LHCN-M2 (cell line): Measurements from ENCODE around the gene ARL13B. TPM values are rescaled to one million over a fixed set of nuclear protein-coding genes. Genes with fewer than 3 reads are reported as not detected.

ENCODE experiments used
- DNase-seq: peaks from one replicate; pipeline ENCODE4 v3.0.0-alpha.2; 2012; ENCODE audit warnings: low read depth
- total RNA-seq: library from RNA; depleted of rRNA; stranded (reverse); fragments of >200 nt; gene quantifications from 2 replicates; pipeline ENCODE4 v1.2.3, GENCODE V29; 2014; rRNA removed

The ARL13B gene
- total RNA-seq, 1 experiment from 2014 or later = 13.1 TPM

DNA sequence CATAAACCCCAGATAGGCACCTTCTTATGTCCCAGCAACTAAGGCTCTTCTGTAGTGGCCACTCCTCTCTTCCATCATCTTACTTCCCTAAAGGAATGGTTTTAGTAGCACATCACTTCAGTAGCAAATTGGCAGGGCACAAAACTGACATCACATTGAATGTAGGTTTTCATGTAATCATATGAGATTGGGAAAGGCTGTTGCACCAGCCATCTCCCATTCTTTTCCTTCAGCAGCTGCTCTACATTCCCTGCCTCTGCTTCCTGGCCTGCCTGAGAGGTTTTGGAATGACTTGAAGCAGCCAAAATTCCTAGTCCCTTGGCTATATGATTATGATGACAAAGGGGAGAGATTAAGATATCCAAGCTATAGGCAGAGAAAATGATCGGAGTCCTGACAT lies 119.4 kb downstream of the ARL13B start:
- DNase-seq = no peak

DNA sequence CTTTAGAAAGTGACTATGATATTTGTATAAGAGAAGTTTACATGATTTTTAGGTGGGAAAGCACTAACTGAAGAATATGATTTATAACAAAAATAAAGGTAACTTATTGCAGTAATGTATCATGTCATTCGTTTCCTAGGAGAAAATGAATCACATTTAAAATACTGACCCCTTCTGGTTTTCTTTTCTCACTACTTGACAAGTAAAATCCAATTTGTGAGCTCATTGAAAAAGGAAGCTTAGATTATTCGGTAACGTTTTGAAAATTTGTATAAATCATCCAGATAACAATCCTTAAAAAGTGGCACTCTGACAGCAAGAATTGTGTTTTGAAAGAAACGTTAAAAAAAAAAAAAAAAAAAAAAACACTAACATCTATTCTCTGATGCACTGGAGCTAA lies 121.9 kb downstream of the ARL13B start:
- peak; percentile 19 for DNase-seq

Other genes starting within 250 kb of the ARL13B start
- 73.7 and 75.9 TPM in 2 replicates for gene PROS1, start 6.3 kb upstream of the ARL13B start, total RNA-seq
- not detected in 2 replicates for gene STX19, start 48.4 kb downstream of the ARL13B start, total RNA-seq
- gene DHFR2, start 82.8 kb downstream of the ARL13B start, total RNA-seq = 3.5 and 4.2 TPM in 2 replicates
- 8.5 and 9.0 TPM in 2 replicates for gene NSUN3, start 82.9 kb downstream of the ARL13B start, total RNA-seq